Measurements from ENCODE around the gene SLC35A5. TPM values are rescaled to one million over a fixed set of nuclear protein-coding genes. Genes with fewer than 3 reads are reported as not detected.
A peak's percentile ranks its signal among the peaks of the same experiment; 100 is the strongest.
"Not testable (repeated sequence)": the region's sequence is repeated elsewhere in the genome, so short reads cannot be mapped to it uniquely, and the experiment has no call there.

SLC35A5 gene, protein sequence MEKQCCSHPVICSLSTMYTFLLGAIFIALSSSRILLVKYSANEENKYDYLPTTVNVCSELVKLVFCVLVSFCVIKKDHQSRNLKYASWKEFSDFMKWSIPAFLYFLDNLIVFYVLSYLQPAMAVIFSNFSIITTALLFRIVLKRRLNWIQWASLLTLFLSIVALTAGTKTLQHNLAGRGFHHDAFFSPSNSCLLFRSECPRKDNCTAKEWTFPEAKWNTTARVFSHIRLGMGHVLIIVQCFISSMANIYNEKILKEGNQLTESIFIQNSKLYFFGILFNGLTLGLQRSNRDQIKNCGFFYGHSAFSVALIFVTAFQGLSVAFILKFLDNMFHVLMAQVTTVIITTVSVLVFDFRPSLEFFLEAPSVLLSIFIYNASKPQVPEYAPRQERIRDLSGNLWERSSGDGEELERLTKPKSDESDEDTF
- total RNA-seq (ENCODE audit: insufficient read depth, low replicate concordance), result 26.0 TPM

DNA sequence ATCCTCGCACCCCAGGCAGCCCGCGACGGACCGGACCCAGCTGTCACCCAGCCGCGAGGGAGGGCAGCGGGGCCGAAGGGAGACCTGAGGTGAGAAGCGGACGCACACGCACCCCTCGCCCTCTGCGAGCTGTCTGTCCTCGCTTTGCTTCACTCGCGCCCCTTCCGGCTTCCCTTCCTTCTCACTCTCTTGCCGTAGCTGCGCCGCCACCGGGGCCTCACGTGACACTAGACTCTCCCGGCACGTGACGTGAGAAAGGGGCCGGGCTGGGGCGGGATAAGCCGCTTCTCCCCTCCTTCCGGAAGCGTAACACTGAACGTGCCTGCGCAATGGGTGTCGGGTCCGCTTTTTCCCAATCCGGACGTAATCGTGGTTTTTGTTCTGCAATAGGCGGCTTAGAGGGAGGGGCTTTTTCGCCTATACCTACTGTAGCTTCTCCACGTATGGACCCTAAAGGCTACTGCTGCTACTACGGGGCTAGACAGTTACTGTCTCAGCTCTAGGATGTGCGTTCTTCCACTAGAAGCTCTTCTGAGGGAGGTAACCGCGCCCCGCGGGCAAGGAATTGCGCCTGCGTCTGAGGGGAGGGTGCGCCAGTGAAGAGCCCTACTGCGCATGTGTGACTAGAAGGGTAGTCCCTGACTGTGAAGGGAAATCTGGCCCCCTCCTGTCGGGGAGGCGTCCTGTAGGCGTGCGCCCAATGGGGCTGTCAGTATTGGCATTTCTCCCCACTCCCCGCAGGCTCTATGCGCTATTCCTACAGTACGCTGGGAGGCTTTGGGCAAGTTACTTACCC is at the start of gene SLC35A5, which contains the start of gene ATG3:
TSS of gene SLC35A5 (plus strand) at position 312 of the 796 bp plus-strand sequence. CDS start 1,359 bp downstream, outside the sequence.
TSS of gene ATG3 (minus strand) at position 229 of the 796 bp plus-strand sequence. CDS start 434 bp downstream, outside the sequence.
- DNase-seq (ENCODE audit: low spot score), result peak; percentile 99

DNA sequence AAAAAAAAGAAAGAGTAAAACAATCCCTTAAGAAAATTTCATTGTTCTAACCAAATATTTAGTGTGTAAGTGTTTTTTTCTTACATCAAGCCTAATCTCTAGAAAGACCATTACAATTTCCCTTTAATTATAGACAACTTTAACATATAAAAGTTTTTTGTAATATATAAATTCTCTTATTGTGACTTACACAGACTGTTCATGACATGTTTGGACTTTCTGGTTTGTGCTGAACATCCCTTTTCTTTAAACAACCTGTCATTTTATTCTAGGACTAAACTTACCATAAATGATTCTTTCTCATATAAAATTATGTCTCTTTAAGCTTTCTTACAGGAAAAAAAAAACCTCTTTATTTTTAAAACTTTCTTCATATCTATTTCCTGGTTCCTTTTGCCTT is 49.5 kb upstream of the SLC35A5 start:
- no peak for DNase-seq (ENCODE audit: low spot score)

DNA sequence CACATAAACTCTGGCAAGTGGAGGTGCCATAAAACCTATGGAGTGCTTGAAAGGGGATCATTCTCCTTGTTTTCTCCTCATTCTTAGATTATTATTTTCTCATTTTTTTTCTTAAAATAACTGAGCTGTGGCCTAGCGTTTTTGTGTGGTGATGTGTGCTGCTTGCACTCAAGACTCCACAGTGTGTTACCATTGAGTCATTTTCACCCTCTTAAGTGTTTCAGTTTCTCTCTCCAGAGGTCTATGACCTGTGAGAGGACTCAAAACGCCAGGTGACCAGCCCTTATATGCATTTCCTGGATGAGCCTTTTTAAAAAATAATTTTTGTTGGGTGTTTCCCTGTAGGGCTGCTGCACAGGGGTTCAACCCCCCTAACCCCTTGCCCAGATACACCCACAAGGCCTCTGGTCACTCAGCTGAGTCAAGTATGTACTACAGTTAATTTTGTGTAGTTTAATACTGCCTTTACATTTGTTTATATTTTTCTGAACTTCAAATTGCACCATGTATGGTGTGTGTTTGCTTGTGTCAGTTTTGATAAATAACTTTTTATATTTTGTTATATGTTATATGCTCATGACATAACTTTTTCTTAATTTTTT is 47.2 kb upstream of the SLC35A5 start:
- DNase-seq (ENCODE audit: low spot score), result no peak

DNA sequence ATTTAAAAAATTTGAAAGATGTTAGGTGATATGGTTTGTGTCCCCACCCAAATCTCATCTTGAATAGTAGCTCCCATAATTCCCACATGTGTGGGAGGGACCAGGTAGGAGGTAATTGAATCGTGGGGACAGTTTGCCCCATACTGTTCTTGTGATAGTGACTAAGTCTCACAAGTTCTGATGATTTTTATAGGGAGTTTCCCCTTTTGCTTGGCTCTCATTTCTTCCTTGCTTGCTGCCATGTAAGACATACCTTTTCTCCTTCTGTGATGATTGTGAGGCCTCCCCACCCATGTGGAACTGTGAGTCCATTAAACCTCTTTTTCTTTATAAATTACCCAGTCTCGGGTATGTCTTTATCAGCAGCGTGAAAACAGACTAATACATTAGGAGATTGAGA is 42.9 kb upstream of the SLC35A5 start:
- not testable (repeated sequence) for DNase-seq (ENCODE audit: low spot score)

DNA sequence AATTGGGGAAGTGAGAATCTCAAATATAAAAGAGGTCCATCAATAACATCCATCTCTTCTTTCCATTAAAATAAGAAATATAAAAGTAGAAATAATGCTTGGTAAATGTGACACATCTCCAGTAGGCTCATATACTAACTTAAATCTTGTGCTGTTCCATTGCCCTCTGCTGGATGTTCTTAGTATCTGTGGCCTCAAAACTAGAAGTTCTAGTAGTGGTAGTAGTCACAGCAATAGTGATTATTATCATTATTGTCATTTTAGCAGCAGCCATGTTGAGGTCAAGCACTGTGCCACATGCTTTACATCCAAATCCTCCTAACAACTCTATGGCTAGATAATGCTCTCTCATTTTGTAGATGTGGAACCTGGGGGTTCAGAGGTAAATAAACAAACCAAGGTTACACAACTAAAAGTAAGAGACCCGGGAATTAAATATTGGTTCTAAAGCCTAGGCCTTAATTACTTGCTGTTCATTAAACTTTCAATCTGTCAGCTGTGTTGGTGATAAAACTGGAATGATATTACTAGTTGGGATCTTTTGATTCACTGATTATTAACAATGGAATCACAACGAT is 42.3 kb upstream of the SLC35A5 start:
- DNase-seq (ENCODE audit: low spot score), result peak; percentile 75

DNA sequence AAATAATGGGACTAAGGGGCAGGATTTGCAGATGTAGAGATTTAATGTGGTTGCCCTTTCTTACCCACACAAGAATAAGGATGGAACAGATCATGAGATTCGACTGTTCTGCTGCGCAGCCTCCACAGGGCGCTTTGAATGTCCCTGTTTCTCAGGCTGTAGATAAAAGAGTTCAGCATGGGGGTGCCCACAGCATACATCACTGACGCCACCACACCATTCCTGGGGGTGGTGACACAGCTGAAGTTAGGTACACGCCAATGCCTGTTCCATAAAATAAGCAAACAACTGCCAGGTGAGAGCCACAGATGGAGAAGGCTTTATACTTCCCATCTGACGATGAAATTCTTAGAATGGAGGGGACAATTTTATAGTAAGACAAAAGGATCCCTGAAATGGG is 37.7 kb upstream of the SLC35A5 start:
- DNase-seq (ENCODE audit: low spot score), result not testable (repeated sequence)

DNA sequence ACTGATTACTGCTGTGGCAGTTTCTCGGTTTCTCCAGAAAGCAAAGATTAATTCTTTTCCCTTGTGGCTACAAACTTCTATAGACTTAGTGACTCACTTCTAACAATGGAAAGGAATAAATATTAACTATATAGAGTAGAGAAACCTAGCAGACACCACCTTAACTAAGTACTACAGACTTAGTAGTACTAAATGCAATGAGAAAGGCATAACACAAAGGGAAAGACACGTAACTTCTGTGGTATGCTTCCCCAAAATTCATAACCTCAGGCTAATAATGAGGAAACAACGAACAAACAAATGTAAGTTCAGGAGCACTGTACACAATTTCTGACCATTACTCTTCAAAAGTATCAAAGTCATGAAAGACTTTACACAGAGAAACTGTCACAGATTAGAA is 31.3 kb upstream of the SLC35A5 start:
- no peak for DNase-seq (ENCODE audit: low spot score)

DNA sequence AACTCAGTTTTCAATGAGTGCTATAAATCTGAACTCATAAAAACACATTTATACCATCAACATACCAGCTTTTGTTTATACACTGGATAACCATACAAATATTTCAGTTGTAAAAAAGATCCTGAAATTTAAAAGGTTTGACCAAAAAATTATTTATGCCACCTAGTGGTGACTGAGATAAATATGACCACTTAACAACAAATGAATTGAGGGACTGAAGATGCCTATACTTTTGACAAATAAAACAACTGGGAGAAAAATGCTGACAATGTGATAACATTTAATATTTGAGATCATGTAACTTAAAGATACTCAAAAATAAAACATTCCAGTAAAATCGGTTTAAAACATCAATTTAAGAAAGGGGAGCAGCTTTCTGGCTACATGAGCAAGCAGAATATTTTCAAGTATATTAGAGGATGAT is 30.5 kb upstream of the SLC35A5 start:
- DNase-seq (ENCODE audit: low spot score), result peak; percentile 41

DNA sequence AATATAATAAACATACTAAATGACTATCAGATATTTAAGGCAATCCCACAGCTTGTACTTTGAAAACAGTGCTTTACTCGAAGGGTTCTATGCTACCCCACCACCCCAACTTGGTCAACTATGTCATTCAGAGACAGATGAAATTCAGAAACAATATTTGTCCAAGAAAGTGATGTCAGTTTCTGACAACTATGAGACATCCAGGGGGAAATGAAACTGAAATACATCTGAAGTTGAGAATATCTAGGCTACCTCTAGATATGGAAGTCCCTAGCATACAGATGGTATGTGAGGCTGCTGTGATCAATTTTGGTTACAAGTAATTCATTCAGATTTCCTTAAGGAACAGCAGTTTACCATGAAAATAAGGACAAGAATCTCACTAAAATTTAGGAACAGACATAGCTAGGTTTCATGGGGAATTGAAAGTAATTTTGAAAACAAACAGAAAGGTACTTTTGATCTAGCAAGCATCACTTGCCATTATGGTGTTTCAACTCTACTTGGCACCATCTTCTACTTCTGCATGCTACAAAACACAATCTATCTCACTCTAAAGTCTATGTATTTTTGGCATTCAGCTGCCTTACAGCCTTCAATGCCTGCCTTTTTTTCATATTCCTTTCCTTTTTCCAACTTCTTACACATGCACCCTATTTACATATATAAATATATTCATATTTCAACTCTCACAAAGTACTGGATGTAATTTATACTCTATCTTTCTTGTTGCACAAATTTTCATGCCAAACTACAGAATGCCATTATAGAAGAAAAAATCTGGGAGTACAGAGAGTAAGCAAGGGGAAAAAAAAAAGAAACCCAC is 21.8 kb upstream of the SLC35A5 start:
- no peak for DNase-seq (ENCODE audit: low spot score)

DNA sequence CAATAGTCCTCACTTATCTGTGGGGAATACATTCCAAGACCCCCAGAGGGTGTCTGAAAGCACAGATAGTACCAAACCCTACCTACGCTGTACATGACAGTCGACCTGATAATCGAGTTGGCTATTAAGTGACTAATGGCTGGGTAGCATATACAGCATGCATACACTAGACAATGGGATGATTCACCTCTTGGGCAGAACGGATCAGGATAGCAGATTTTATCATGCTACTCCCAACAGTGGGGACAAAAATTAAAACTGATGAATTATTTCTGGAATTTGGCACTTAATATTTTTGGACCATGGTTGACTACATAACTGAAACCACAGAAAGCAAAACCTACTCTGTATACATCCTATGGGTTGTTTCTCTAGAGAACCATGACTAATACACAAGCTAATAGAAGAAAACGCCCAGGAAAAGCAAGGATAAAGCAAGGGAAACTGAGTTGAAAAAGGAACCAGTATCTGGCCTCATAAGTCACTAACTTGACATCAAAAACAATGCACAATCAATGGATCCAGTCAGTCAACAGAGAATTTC is 15.6 kb upstream of the SLC35A5 start:
- DNase-seq (ENCODE audit: low spot score), result no peak

DNA sequence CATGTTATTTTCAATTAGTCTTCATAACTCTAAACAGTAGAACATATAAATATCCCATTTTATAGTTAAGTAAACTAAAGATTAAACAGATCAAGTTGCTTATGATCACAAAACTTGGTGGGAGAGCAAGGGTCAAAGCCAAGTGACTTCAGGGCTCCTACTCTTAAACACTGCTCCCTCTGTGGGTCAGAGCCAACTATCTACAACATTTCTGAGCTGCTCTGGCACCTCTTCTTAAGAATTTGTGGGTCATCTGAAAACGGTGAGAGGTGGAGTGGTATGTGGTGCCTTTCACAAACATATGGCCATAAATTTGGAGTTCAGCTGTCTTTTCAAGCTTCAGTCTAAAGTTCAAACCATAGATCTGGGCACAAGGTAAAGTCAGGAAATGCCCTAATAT is 11.0 kb upstream of the SLC35A5 start:
- DNase-seq (ENCODE audit: low spot score), result no peak

DNA sequence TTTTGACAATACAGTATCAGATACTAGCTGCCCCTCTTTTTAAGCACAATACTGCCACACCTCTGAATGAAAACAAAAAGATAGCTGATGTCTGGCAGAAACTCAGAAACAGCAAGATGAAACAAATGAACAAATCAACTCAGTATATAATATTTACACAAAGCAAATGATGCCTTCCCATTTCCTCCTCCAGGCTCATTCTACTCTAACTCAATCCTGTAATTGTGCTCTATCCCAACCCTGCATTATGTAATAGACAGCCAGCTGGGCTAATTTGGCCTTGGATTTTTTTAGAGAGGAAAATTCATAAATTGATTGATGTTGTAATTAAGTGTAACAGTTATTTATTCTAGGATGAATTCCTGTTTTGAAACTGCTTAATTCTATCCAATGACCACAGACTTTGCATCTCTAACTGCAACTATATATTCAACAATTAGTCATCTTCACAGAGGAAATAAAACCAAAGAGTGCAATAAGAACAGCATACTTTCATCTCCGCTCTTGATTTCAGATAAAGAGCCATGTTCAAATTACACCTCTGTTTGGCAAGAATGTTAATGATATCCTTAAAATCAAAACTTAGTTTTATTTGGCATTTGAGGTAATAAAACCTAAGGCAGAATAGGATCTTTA is 6.2 kb upstream of the SLC35A5 start:
- no peak for DNase-seq (ENCODE audit: low spot score)

DNA sequence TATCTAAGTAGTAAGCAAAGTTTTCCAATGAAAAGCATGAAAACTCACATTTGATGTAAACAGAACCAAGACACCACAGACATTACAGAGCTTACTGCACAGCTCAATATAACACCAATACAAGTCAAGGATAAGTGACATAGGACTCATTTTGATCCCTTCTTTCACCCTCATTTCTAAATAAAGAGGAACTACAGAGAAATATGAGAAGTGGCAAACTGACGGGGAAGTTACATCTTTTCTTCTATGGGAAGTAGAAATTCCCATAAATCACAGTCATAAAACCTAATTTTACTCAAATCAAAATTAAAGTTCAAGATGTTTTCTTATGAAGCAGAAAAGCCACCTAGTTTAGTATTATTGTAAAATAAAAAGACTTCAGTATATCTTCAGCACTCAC is 3.9 kb upstream of the SLC35A5 start:
- DNase-seq (ENCODE audit: low spot score), result no peak

DNA sequence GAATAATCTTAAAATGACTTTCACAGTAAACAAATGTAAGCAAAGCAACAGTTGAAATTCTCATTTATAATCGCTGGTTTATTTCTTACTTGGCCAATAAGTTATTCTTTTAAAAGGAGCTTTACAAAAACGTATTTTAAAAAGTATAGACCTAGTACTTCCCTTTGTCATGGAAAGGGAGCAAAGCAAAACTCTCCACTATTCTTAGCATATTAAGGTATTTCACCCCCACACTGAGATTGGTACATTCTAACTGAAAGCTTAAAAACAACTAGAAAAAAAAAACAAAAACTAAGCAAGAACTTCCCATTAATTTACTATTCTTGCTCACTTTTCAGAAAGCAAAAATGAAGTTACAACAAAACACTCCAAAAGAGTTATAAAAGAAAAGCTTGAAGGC is 1.5 kb upstream of the SLC35A5 start:
- no peak for DNase-seq (ENCODE audit: low spot score)

DNA sequence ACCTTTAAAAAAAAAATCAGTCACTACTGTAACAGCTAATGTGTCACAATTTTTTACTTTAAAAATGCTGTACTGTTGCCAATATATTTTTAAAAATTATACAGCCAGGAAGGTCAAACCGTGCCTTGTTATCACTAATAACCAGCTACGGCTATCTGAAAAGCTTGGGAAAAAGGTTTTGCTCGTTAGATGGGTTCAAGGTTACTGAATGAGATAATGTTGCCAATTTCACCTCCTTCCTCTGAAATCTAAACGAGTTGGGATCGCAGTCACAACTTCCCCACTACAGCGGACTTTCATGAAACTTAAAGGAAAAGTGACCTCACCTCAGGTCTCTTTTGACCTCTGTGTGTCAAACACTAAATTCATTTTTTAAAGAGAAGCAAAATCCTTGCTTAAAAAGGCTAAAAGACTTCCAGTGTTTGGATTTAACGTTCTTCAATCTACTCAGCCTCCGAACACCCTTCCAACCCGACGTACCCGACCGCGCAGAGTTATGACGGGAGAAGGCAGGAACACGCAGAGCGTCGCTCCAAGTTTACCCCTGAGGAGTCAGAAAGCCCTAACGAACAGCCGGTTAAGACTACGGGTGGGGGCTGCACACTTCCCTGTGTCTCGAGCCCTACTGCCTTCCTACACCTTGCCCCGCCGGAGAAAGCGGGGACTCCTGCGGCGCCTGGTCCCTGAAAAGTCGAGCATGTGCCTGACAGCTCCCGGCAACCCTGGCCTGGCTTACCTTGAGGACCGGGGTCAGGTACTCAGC is 943 bp upstream of the SLC35A5 start:
- peak; percentile 91 for DNase-seq (ENCODE audit: low spot score)

DNA sequence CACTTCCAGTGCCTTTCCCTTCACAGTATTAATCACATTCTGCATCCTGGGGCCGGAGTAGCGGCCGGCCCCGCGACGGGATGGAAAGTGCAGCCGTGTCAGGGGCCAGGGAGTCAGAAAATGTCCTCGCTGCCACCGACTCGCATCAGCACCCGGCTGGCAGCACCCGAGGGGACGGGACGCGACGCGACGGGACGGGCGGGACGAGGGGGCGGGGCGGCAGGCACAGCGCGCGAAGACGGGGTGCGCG is 436 bp upstream of the SLC35A5 start:
- DNase-seq (ENCODE audit: low spot score), result no peak

DNA sequence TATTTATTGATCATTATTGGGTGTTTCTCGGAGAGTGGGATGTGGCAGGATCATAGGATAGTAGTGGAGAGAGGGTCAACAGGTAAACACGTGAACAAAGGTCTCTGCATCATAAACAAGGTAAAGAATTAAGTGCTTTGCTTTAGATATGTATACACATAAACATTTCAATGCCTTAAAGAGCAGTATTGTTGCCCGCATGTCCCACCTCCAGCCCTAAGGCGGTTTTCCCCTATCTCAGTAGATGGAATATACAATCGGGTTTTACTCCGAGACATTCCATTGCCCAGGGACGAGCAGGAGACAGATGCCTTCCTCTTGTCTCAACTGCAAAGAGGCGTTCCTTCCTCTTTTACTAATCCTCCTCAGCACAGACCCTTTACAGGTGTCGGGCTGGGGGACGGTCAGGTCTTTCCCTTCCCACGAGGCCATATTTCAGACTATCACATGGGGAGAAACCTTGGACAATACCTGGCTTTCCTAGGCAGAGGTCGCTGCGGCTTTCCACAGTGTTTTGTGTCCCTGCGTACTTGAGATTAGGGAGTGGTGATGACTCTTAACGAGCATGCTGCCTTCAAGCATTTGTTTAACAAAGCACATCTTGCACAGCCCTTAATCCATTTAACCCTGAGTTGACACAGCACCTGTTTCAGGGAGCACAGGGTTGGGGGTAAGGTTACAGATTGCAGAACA is 2.5 kb downstream of the SLC35A5 start:
- not testable (repeated sequence) for DNase-seq (ENCODE audit: low spot score)

DNA sequence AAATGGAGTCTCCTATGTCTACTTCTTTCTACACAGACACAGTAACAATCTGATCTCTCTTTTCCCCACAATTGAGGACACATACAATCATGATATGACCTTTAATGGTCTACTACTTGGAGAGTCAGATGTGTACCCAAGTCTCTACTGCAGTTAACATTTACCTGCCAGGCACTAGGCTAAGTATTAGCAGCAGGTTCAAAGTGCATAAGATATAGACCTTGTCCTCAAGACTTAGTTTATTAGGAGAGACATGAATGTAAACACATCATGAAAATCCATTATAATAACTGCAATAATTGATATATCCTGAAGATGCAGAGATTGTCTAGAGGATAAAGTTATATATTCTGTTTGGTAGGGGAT is 3.1 kb downstream of the SLC35A5 start:
- no peak for DNase-seq (ENCODE audit: low spot score)

DNA sequence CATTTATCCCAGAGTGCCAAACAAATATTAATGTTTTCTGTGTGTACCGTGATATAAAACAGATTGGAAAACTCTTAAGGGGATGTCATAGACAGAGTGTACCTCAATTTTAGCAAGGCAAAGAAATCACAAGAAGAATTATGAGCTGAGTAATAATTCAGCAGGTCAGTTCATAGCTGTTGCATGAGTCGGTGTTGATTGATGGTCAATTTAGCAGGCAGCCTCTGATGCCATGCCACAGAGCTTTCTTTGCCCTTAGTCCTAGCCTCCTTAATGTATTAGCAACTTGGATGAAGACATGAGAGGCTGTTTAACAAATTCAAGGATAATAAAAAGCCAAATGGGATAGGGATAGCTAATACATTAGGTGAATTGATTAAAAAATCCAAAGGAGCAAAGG is 6.8 kb downstream of the SLC35A5 start:
- DNase-seq (ENCODE audit: low spot score), result no peak

Measured in umbilical cord (tissue), 2 donors.